Vagina (tissue), 2 donors: ENCODE data around the gene ASCL3. TPM values are rescaled to one million over a fixed set of nuclear protein-coding genes. Genes with fewer than 3 reads are reported as not detected.

Source experiments
- DNase-seq, 2 donors: peaks; one replicate each; pipeline ENCODE4 v3.0.0-alpha.2; 2017; ENCODE audit errors: extremely low spot score in 2 of 2
- H3K27ac ChIP-seq: fragments of 200-600 bp; sonication (generic); one replicate; pipeline ENCODE4 v1.5.1; 2019
- H3K27me3 ChIP-seq: fragments of 200-600 bp; sonication (generic); one replicate; pipeline ENCODE4 v1.5.1; 2019
- H3K36me3 ChIP-seq, 2 donors: fragments of 200-600 bp; sonication (generic); one replicate each; pipeline ENCODE4 v1.5.1; 2017 to 2019
- H3K4me1 ChIP-seq: fragments of 200-600 bp; sonication (generic); one replicate; pipeline ENCODE4 v1.5.1; 2019
- H3K4me3 ChIP-seq, 2 donors: fragments of 200-600 bp; sonication (generic); 1 replicate in 1 of 2; 2 replicates in 1 of 2; pipeline ENCODE4 v1.5.1; 2016 to 2019
- H3K9me3 ChIP-seq: fragments of 200-600 bp; sonication (generic); one replicate; pipeline ENCODE4 v1.5.1; 2019
- POLR2A ChIP-seq, 2 donors: fragments of 450-650 bp; IDR thresholded peaks; one replicate each; pipeline ENCODE4 v1.6.1; 2017; ENCODE audit warnings: antibody characterized with exemption in 2 of 2, mild to moderate bottlenecking in 2 of 2, moderate library complexity in 2 of 2
- POLR2AphosphoS5 ChIP-seq, 2 donors: sonication (generic); formaldehyde crosslinking; IDR thresholded peaks; one replicate each; pipeline ENCODE4 v1.9.0; 2017; ENCODE audit warnings: antibody characterized with exemption in 2 of 2, mild to moderate bottlenecking in 2 of 2, low read depth in 1 of 2; ENCODE audit not compliant: insufficient read depth in 1 of 2
- intact Hi-C: fragments of 100-400 bp; cut with DNase I; formaldehyde crosslinking; loops from one replicate; pipeline ENCODE4 v1.15.1; 2023
- total RNA-seq: library from RNA; depleted of rRNA; stranded (reverse); fragments of >200 nt; gene quantifications from one replicate; pipeline ENCODE4 v1.2.3, GENCODE V29; 2016
- TF ChIP-seq, protein P1 (sequence below), 3 experiments: fragments of 450-650 bp in 2 of 3; fragments of 200-600 bp in 1 of 3; sonication (generic) in 1 of 3; IDR thresholded peaks; one replicate each; pipeline ENCODE4 v1.5.1; 2017 to 2019; ENCODE audit warnings: antibody characterized with exemption in 3 of 3, mild to moderate bottlenecking in 2 of 3, moderate library complexity in 2 of 3

Gene ASCL3
- total RNA-seq, 1 donor from 2014 or later, result not detected

DNA sequence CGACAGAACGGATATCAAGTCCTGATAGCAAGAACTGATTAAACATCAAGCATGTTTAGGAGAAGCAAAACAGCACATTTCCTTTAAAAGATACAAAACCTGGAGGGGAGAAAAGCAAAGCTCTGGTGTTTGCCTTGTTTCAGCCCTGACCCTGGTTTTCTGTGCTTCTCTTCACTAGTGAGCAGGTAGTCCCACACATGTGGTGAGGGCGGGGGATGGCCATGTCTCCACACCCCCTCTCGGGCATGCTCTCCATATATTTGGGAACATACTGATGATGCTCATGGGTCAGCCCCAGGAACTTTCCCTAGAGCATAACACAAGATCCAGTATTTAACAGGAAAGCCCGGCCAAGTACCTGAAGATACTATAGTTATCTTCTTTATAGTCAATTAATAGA, 20.1 kb downstream of the ASCL3 start:
- Histone ChIP-seq H3K27ac (no peak overlapping the region), H3K9me3 (no peaks in the 10 kb centered on the region), H3K4me3 (no peak overlapping the region), H3K36me3 (peaks cover 0 to 36% of the 10 kb centered on the region in 2 donors), H3K4me1 (no peaks in the 10 kb centered on the region), H3K27me3 (no peaks in the 10 kb centered on the region)
- no peak for TF ChIP-seq POLR2A (IDR thresholded peaks at IDR 0.05)
- TF ChIP-seq POLR2AphosphoS5 (IDR thresholded peaks at IDR 0.05; ENCODE audit: insufficient read depth in 1 of 2, low read depth in 1 of 2), result no peak
- TF ChIP-seq, protein P1, sequence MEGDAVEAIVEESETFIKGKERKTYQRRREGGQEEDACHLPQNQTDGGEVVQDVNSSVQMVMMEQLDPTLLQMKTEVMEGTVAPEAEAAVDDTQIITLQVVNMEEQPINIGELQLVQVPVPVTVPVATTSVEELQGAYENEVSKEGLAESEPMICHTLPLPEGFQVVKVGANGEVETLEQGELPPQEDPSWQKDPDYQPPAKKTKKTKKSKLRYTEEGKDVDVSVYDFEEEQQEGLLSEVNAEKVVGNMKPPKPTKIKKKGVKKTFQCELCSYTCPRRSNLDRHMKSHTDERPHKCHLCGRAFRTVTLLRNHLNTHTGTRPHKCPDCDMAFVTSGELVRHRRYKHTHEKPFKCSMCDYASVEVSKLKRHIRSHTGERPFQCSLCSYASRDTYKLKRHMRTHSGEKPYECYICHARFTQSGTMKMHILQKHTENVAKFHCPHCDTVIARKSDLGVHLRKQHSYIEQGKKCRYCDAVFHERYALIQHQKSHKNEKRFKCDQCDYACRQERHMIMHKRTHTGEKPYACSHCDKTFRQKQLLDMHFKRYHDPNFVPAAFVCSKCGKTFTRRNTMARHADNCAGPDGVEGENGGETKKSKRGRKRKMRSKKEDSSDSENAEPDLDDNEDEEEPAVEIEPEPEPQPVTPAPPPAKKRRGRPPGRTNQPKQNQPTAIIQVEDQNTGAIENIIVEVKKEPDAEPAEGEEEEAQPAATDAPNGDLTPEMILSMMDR (IDR thresholded peaks at IDR 0.05), result no peak
- intact Hi-C loops, result no loop called here
- DNase-seq, result peak in 1 of 2 donors; percentile 58

DNA sequence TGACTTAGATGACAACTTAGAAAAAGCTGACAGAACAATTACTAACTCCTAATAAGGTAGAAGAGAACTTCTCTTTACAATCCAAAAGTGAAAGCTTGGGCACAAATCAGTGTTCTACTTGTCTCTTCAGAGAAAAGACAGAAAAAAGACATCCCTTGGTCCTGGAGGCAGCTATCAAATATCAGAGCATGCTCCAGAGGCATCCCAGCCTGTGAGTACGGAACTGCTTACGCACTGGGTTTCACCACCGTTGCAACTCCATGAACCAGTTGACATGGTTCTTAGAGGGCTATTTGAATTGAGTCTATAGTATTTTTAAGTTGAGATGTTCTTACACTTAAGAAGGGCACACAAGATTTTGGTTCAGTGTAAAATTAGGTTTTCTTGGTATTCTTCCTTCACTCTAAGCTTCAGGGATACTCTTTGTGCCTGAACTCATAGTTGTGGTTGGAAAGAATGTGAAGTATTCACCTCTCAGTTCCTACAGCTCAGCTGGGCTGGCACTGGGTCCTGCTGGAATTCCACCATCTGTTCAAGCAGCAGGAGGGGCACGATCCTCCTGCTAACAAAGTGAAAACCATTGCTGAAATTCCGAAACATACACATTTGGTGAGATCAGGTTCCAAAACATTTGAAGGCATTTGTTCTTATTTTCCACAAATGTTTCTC, 25.5 kb downstream of the ASCL3 start:
- Histone ChIP-seq H3K4me3 (no peak overlapping the region), H3K27me3 (no peaks in the 10 kb centered on the region), H3K27ac (peak overlapping the region; percentile 60), H3K9me3 (no peaks in the 10 kb centered on the region), H3K4me1 (peaks cover 28% of the 10 kb centered on the region), H3K36me3 (peaks cover 0 to 32% of the 10 kb centered on the region in 2 donors)
- TF ChIP-seq POLR2AphosphoS5 (IDR thresholded peaks at IDR 0.05; ENCODE audit: insufficient read depth in 1 of 2, low read depth in 1 of 2), result no peak
- peak in 1 of 2 donors; percentile 44 for DNase-seq
- intact Hi-C loops, result no loop called here

DNA sequence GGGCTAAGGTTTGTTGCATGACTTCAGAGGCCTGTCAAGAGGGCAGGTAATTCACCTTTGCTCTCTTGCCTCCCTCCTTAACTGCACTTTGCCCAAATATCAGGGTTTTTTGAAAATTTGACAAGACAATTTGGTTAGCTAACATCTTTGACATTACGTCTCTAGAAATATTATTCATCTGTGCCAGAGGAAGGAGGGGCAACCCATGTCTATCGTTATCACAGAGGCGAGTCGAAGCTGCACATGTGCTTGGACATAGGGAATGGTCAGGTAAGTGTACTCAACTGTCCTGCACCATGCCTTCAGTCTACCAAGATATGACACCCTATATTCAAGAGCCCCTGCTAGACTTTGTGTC, 28.2 kb downstream of the ASCL3 start:
- Histone ChIP-seq H3K4me3 (no peak overlapping the region), H3K36me3 (peaks cover 0 to 8% of the 10 kb centered on the region in 2 donors), H3K9me3 (no peaks in the 10 kb centered on the region), H3K4me1 (peaks cover 41% of the 10 kb centered on the region), H3K27ac (peak overlapping the region; percentile 56), H3K27me3 (no peaks in the 10 kb centered on the region)
- DNase-seq, result no peak
- TF ChIP-seq, protein P1 (IDR thresholded peaks at IDR 0.05), result no peak
- TF ChIP-seq POLR2AphosphoS5 (IDR thresholded peaks at IDR 0.05; ENCODE audit: insufficient read depth in 1 of 2, low read depth in 1 of 2), result no peak
- no peak for TF ChIP-seq POLR2A (IDR thresholded peaks at IDR 0.05)
- intact Hi-C loops, result no loop called here

DNA sequence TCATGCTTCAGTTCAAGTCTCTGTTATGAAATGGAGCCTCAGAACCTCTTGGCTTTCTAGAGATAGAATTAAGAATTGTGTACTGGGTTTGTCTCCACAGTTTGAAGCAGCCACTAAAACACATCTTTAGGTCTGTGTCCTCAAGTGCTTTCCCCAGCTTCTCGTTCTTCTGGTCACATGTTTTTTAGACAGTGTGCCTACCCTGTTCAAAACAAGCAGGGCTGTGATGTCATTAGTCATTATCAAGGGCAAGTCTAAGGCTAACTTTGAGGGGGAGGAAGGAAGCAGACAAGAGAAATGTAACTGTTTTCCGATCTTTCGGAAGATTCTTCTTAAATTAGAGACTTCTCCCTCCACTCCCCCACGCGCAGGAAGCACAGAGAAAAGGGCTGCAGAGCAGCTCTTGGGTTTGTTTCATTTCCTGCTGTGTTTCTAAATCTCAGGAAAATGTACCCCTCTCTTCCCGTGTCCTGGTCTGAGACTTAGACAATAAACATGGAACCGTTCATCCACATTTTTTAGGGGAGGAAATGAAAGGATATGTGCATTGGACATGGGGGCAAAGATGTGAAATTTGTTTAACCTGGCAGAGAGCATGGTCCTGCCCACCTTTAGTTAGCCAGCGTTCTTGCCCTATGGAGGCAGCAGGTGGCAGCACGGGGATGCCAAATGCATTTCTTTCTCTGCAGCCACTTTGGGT, 28.7 kb downstream of the ASCL3 start:
- Histone ChIP-seq H3K9me3 (no peaks in the 10 kb centered on the region), H3K27ac (peak overlapping the region; percentile 56), H3K4me3 (peak overlapping the region in 1 of 2 donors; percentile 21), H3K4me1 (peaks cover 45% of the 10 kb centered on the region), H3K36me3 (peaks cover 0 to 2% of the 10 kb centered on the region in 2 donors), H3K27me3 (no peaks in the 10 kb centered on the region)
- intact Hi-C loops, result no loop called here
- TF ChIP-seq, protein P1 (IDR thresholded peaks at IDR 0.05), result peak in 2 of 3 experiments; percentile 29 to 45
- TF ChIP-seq POLR2A (IDR thresholded peaks at IDR 0.05) (no peak), POLR2AphosphoS5 (IDR thresholded peaks at IDR 0.05; ENCODE audit: insufficient read depth in 1 of 2, low read depth in 1 of 2) (peak in 1 of 2 donors; percentile 35)
- DNase-seq, result peak in 1 of 2 donors; percentile 65

DNA sequence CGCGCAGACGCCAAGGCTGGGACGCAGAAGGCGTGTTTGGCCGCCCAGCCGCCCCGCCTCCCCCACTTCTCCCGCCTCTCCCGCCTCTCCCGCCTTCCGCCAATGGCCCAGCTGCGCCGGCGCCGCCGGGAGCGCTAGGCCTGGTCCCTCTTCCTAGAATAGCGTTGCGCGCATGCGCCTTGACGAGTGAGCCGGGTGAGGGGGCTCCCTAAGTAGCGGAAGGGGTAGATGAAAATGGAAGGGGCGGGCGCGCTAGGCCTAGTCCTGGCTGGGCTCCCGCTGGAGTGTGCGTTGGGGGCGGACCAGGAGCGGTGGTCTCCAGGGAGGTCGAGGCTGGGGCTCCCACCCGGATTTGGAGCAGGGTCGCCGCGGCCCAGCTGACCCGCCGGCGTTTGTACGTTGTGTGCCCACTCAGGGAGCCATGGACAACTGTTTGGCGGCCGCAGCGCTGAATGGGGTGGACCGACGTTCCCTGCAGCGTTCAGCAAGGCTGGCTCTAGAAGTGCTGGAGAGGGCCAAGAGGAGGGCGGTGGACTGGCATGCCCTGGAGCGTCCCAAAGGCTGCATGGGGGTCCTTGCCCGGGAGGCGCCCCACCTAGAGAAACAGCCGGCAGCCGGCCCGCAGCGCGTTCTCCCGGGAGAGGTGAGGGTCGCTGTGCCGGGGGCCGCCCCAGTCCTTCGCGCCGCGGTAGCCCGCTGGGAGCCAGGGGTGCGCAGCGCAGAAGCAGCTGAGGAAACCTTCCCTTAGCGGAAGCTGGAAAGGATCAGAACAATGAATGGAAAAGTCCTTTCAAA, 31.6 kb downstream of the ASCL3 start, which contains the start of gene AKIP1:
Gene AKIP1, plus strand, starts transcription at position 161 of the 795 bp plus-strand sequence. Its CDS starts 261 bp downstream, at position 422.
- Histone ChIP-seq H3K9me3 (no peaks in the 10 kb centered on the region), H3K36me3 (no peaks in the 10 kb centered on the region), H3K27me3 (no peaks in the 10 kb centered on the region), H3K27ac (peak within 1 kb of the TSS; percentile 90), H3K4me3 (peak within 1 kb of the TSS; percentile 80 to 95), H3K4me1 (peaks cover 50% of the 10 kb centered on the region)
- TF ChIP-seq, protein P1 (IDR thresholded peaks at IDR 0.05), result no peak
- TF ChIP-seq POLR2A (IDR thresholded peaks at IDR 0.05), result peak in 1 of 2 donors; percentile 54
- peak; percentile 88 to 90 for TF ChIP-seq POLR2AphosphoS5 (IDR thresholded peaks at IDR 0.05; ENCODE audit: insufficient read depth in 1 of 2, low read depth in 1 of 2)
- intact Hi-C loops, result no loop called here
- DNase-seq, result peak in 1 of 2 donors; percentile 93
